OCI-LY7 (cell line): Measurements from ENCODE around the gene PCBP3. TPM values are rescaled to one million over a fixed set of nuclear protein-coding genes. Genes with fewer than 3 reads are reported as not detected.
"Not testable (repeated sequence)": the region's sequence is repeated elsewhere in the genome, so short reads cannot be mapped to it uniquely, and the experiment has no call there.

ENCODE experiments used
- BruUV-seq: library from RNA; stranded (reverse); fragments of 400-500 nt; replicated peaks from 2 replicates; lab custom pipeline; 2021; lab: Mats Ljungman, UMichigan
- CTCF ChIA-PET: fragments of 300-600 bp; sonication (Branson Sonifier 250); formaldehyde crosslinking; loops from one replicate; lab custom pipeline; 2022; ENCODE audit warnings: antibody characterized with exemption; ENCODE audit not compliant: unreplicated experiment; lab: Charles Lee
- POLR2A ChIA-PET: fragments of 300-600 bp; sonication (Branson Sonifier 250); formaldehyde crosslinking; loops from one replicate; lab custom pipeline; 2022; ENCODE audit warnings: antibody characterized with exemption; lab: Charles Lee
- DNase-seq: peaks from one replicate; pipeline ENCODE4 v3.0.0-alpha.2; 2015; ENCODE audit warnings: low spot score
- H2AFZ ChIP-seq: fragments of 200-600 bp; sonication (generic), shearing (Covaris generic); 2 replicates; pipeline ENCODE4 v1.6.1; 2014; ENCODE audit warnings: mild to moderate bottlenecking, antibody characterized with exemption, low read length, moderate library complexity
- H3K27ac ChIP-seq: fragments of 200-600 bp; sonication (generic); 2 replicates; pipeline ENCODE4 v1.5.1; 2014; ENCODE audit warnings: mixed run types, low read depth, mild to moderate bottlenecking, moderate library complexity, low read length, inconsistent platforms; ENCODE audit not compliant: poor library complexity, severe bottlenecking
- H3K36me3 ChIP-seq: fragments of 200-600 bp; sonication (generic); 2 replicates; pipeline ENCODE4 v1.6.1; 2014; ENCODE audit warnings: mild to moderate bottlenecking, antibody characterized with exemption, low read length, moderate library complexity, mixed read lengths; ENCODE audit not compliant: insufficient read depth
- H3K4me1 ChIP-seq: fragments of 200-600 bp; sonication (generic); 2 replicates; pipeline ENCODE4 v1.5.1; 2014; ENCODE audit warnings: mild to moderate bottlenecking, low read length; ENCODE audit not compliant: insufficient read depth, poor library complexity, severe bottlenecking
- H3K4me2 ChIP-seq: fragments of 200-600 bp; sonication (generic); 2 replicates; pipeline ENCODE4 v1.6.1; 2014; ENCODE audit warnings: mild to moderate bottlenecking, low read length
- H3K4me3 ChIP-seq: fragments of 200-600 bp; sonication (generic); 2 replicates; pipeline ENCODE4 v1.5.1; 2014; ENCODE audit warnings: mild to moderate bottlenecking, low read depth, low read length; ENCODE audit not compliant: poor library complexity, severe bottlenecking
- H3K79me2 ChIP-seq: fragments of 200-600 bp; sonication (generic); 2 replicates; pipeline ENCODE4 v1.6.1; 2016; ENCODE audit warnings: low read depth, mild to moderate bottlenecking, low read length, moderate library complexity, mixed read lengths; ENCODE audit not compliant: insufficient read depth
- H3K9me2 ChIP-seq: fragments of 200-600 bp; sonication (generic); 2 replicates; pipeline ENCODE4 v1.6.1; 2016; ENCODE audit warnings: mild to moderate bottlenecking, low read length, mixed read lengths; ENCODE audit not compliant: insufficient read depth
- H3K9me3 ChIP-seq: fragments of 200-600 bp; sonication (generic); 2 replicates; pipeline ENCODE4 v1.6.1; 2014; ENCODE audit warnings: mild to moderate bottlenecking, mixed run types, low read length, mixed read lengths
- H4K20me1 ChIP-seq: fragments of 200-600 bp; sonication (generic); 2 replicates; pipeline ENCODE4 v1.6.1; 2014; ENCODE audit warnings: mild to moderate bottlenecking, antibody characterized with exemption, low read length, moderate library complexity, mixed read lengths; ENCODE audit not compliant: insufficient read depth
- CTCF ChIP-seq: fragments of 200-600 bp; sonication (generic); conservative IDR thresholded peaks from 2 replicates; pipeline ENCODE4 v1.5.1; 2014; ENCODE audit warnings: mild to moderate bottlenecking, antibody characterized with exemption, low read length, moderate library complexity, mixed read lengths
- EZH2phosphoT487 ChIP-seq: fragments of 200-600 bp; sonication (generic); IDR thresholded peaks from 2 replicates; pipeline ENCODE4 v1.6.1; 2018; ENCODE audit warnings: low read depth, borderline replicate concordance, mild to moderate bottlenecking, mixed run types, antibody characterized with exemption, low read length, moderate library complexity, mixed read lengths
- intact Hi-C: fragments of 100-400 bp; cut with micrococcal nuclease; formaldehyde crosslinking; loops from one replicate; pipeline ENCODE4 v1.10.0; 2022; ENCODE audit not compliant: unreplicated experiment
- total RNA-seq, 2 experiments: library from RNA; depleted of rRNA in 1 of 2; stranded (reverse); fragments of >200 nt in 1 of 2; shearing (Covaris generic) in 1 of 2; gene quantifications; 2 replicates each; pipeline ENCODE4 v1.2.3, GENCODE V29; 2014 to 2022

The PCBP3 gene
- total RNA-seq, 2 experiments from 2014 or later, result 0.61 TPM; not detected in 1

GRCh38 chr21:45848805-45849204 lies 205.3 kb downstream of the PCBP3 start:
- H3K4me1 ChIP-seq, result no peaks in the 10 kb centered on the region
- no peaks in the 10 kb centered on the region for H3K36me3 ChIP-seq
- no peaks in the 10 kb centered on the region for H3K9me3 ChIP-seq
- CTCF ChIA-PET, result no interaction called here
- H3K9me2 ChIP-seq, result no peaks in the 10 kb centered on the region
- no peak overlapping the region for H2AFZ ChIP-seq
- TF ChIP-seq CTCF (no peak), EZH2phosphoT487 (no peak)
- H3K27ac ChIP-seq, result no peak overlapping the region
- H3K4me3 ChIP-seq, result no peak overlapping the region
- intact Hi-C loops, result no loop called here
- H3K79me2 ChIP-seq, result no peaks in the 10 kb centered on the region
- no peak overlapping the region for H3K4me2 ChIP-seq
- POLR2A ChIA-PET, result no interaction called here
- no TSS peak for BruUV-seq
- H4K20me1 ChIP-seq, result no peaks in the 10 kb centered on the region
- DNase-seq, result no peak

GRCh38 chr21:45849651-45850050 lies 206.1 kb downstream of the PCBP3 start:
- no peak overlapping the region for H3K4me2 ChIP-seq
- H3K4me3 ChIP-seq, result no peak overlapping the region
- H3K27ac ChIP-seq, result no peak overlapping the region
- H2AFZ ChIP-seq, result no peak overlapping the region
- H3K9me2 ChIP-seq, result no peaks in the 10 kb centered on the region
- BruUV-seq, result no TSS peak
- no peaks in the 10 kb centered on the region for H3K9me3 ChIP-seq
- H3K79me2 ChIP-seq, result no peaks in the 10 kb centered on the region
- no peak for DNase-seq
- ChIA-PET CTCF (no interaction called here), POLR2A (no interaction called here)
- intact Hi-C loops, result no loop called here
- no peaks in the 10 kb centered on the region for H4K20me1 ChIP-seq
- TF ChIP-seq CTCF (no peak), EZH2phosphoT487 (no peak)
- H3K36me3 ChIP-seq, result no peaks in the 10 kb centered on the region
- H3K4me1 ChIP-seq, result no peaks in the 10 kb centered on the region

GRCh38 chr21:45850181-45850580 lies 206.7 kb downstream of the PCBP3 start:
- CTCF ChIA-PET, result no interaction called here
- no peak for DNase-seq
- BruUV-seq, result no TSS peak

GRCh38 chr21:45852386-45852785 lies 208.9 kb downstream of the PCBP3 start:
- H3K9me3 ChIP-seq, H3K4me3 ChIP-seq, H3K27ac ChIP-seq, BruUV-seq, H3K36me3 ChIP-seq, H3K4me1 ChIP-seq, intact Hi-C loops, H3K9me2 ChIP-seq, CTCF ChIA-PET, POLR2A ChIA-PET, H3K4me2 ChIP-seq, H3K79me2 ChIP-seq, H2AFZ ChIP-seq, H4K20me1 ChIP-seq, DNase-seq: not testable (repeated sequence)

More at GRCh38 chr21:45850181-45850580, 206.7 kb downstream of the PCBP3 start:
- no peak overlapping the region for H3K4me3 ChIP-seq
- H3K36me3 ChIP-seq, result no peaks in the 10 kb centered on the region
- no peaks in the 10 kb centered on the region for H3K9me2 ChIP-seq
- H4K20me1 ChIP-seq, result no peaks in the 10 kb centered on the region
- no peak overlapping the region for H2AFZ ChIP-seq
- TF ChIP-seq EZH2phosphoT487, result no peak
- TF ChIP-seq CTCF, result no peak
- H3K4me1 ChIP-seq, result no peaks in the 10 kb centered on the region
- intact Hi-C loops, result no loop called here
- no peak overlapping the region for H3K27ac ChIP-seq
- no peak overlapping the region for H3K4me2 ChIP-seq
- no peaks in the 10 kb centered on the region for H3K79me2 ChIP-seq
- POLR2A ChIA-PET, result no interaction called here
- no peaks in the 10 kb centered on the region for H3K9me3 ChIP-seq
